ENCODE measurements around the gene BAZ1A. TPM values are rescaled to one million over a fixed set of nuclear protein-coding genes. Genes with fewer than 3 reads are reported as not detected.

Gene BAZ1A
- polyA plus RNA-seq, 1 donor from 2014 or later = 18.1 TPM

- Histone ChIP-seq H3F3A (ENCODE audit: insufficient read depth, low read length, poor library complexity, severe bottlenecking) (no peaks in the 10 kb centered on the region), H2AFZ (ENCODE audit: low read depth, low read length) (no peak overlapping the region), H3K27me3 (ENCODE audit: insufficient read depth, low read depth, low read length) (no peaks in the 10 kb centered on the region), H3K4me3 (ENCODE audit: low read length) (no peak overlapping the region), H3K9me2 (ENCODE audit: insufficient read depth, low read length) (no peaks in the 10 kb centered on the region), H3K36me3 (ENCODE audit: insufficient read depth, low read length) (peaks cover 5% of the 10 kb centered on the region), H3K27ac (ENCODE audit: low read length) (no peak overlapping the region), H3K4me2 (ENCODE audit: low read length) (no peak overlapping the region), H3K9ac (ENCODE audit: low read length) (no peak overlapping the region), H4K20me1 (ENCODE audit: insufficient read depth) (no peaks in the 10 kb centered on the region), H3K79me2 (replicated peaks; ENCODE audit: insufficient read depth, low read length) (no peaks in the 10 kb centered on the region), H3K9me3 (ENCODE audit: low read length) (no peaks in the 10 kb centered on the region)
- TF ChIP-seq MXI1 (conservative IDR thresholded peaks at IDR 0.05; ENCODE audit: poor library complexity, severe bottlenecking) (no peak), RAD21 (conservative IDR thresholded peaks at IDR 0.05) (no peak), POLR2AphosphoS5 (IDR thresholded peaks at IDR 0.05) (no peak), EZH2 (IDR thresholded peaks at IDR 0.05; ENCODE audit: borderline replicate concordance, insufficient read depth, low read length, poor library complexity, severe bottlenecking) (no peak), EP300 (conservative IDR thresholded peaks at IDR 0.05; ENCODE audit: poor library complexity, severe bottlenecking) (no peak), CTCF (IDR thresholded peaks at IDR 0.05; ENCODE audit: poor library complexity, severe bottlenecking) (no peak), TAF1 (IDR thresholded peaks at IDR 0.05; ENCODE audit: low read depth) (no peak), REST (IDR thresholded peaks at IDR 0.05; ENCODE audit: borderline replicate concordance) (no peak), SMC3 (conservative IDR thresholded peaks at IDR 0.05; ENCODE audit: poor library complexity) (no peak)
Measured at GRCh38 chr14:34770901-34771300, 104.3 kb downstream of the BAZ1A start.

GRCh38 chr14:34766606-34767005 is 108.6 kb downstream of the BAZ1A start:
- Histone ChIP-seq H3K9me2 (ENCODE audit: insufficient read depth, low read length) (no peaks in the 10 kb centered on the region), H3K27ac (ENCODE audit: low read length) (no peak overlapping the region), H3K4me3 (ENCODE audit: low read length) (no peak overlapping the region), H3F3A (ENCODE audit: insufficient read depth, low read length, poor library complexity, severe bottlenecking) (no peaks in the 10 kb centered on the region), H3K9ac (ENCODE audit: low read length) (no peak overlapping the region), H3K9me3 (ENCODE audit: low read length) (no peaks in the 10 kb centered on the region), H3K79me2 (replicated peaks; ENCODE audit: insufficient read depth, low read length) (no peaks in the 10 kb centered on the region), H4K20me1 (ENCODE audit: insufficient read depth) (no peaks in the 10 kb centered on the region), H3K36me3 (ENCODE audit: insufficient read depth, low read length) (no peaks in the 10 kb centered on the region), H3K27me3 (ENCODE audit: insufficient read depth, low read depth, low read length) (no peaks in the 10 kb centered on the region), H3K4me2 (ENCODE audit: low read length) (no peak overlapping the region), H2AFZ (ENCODE audit: low read depth, low read length) (no peak overlapping the region)
- TF ChIP-seq MXI1 (conservative IDR thresholded peaks at IDR 0.05; ENCODE audit: poor library complexity, severe bottlenecking) = no peak

GRCh38 chr14:34766060-34766459 is 109.1 kb downstream of the BAZ1A start:
- Histone ChIP-seq H3K36me3 (ENCODE audit: insufficient read depth, low read length) (no peaks in the 10 kb centered on the region), H3K4me2 (ENCODE audit: low read length) (no peak overlapping the region), H2AFZ (ENCODE audit: low read depth, low read length) (no peak overlapping the region)

More at GRCh38 chr14:34766060-34766459, 109.1 kb downstream of the BAZ1A start:
- H3K79me2 ChIP-seq (replicated peaks; ENCODE audit: insufficient read depth, low read length) = no peaks in the 10 kb centered on the region
- no peaks in the 10 kb centered on the region for H3K9me2 ChIP-seq (ENCODE audit: insufficient read depth, low read length)
- no peaks in the 10 kb centered on the region for H3F3A ChIP-seq (ENCODE audit: insufficient read depth, low read length, poor library complexity, severe bottlenecking)
- no peaks in the 10 kb centered on the region for H3K27me3 ChIP-seq (ENCODE audit: insufficient read depth, low read depth, low read length)
- H3K27ac ChIP-seq (ENCODE audit: low read length) = no peak overlapping the region
- H3K9me3 ChIP-seq (ENCODE audit: low read length) = no peaks in the 10 kb centered on the region
- no peak overlapping the region for H3K9ac ChIP-seq (ENCODE audit: low read length)
- no peak overlapping the region for H3K4me3 ChIP-seq (ENCODE audit: low read length)
- TF ChIP-seq CTCF (IDR thresholded peaks at IDR 0.05; ENCODE audit: poor library complexity, severe bottlenecking) (no peak), SMC3 (conservative IDR thresholded peaks at IDR 0.05; ENCODE audit: poor library complexity) (no peak), TAF1 (IDR thresholded peaks at IDR 0.05; ENCODE audit: low read depth) (no peak), POLR2AphosphoS5 (IDR thresholded peaks at IDR 0.05) (no peak), MXI1 (conservative IDR thresholded peaks at IDR 0.05; ENCODE audit: poor library complexity, severe bottlenecking) (no peak), EP300 (conservative IDR thresholded peaks at IDR 0.05; ENCODE audit: poor library complexity, severe bottlenecking) (no peak), REST (IDR thresholded peaks at IDR 0.05; ENCODE audit: borderline replicate concordance) (no peak), EZH2 (IDR thresholded peaks at IDR 0.05; ENCODE audit: borderline replicate concordance, insufficient read depth, low read length, poor library complexity, severe bottlenecking) (no peak)
- H4K20me1 ChIP-seq (ENCODE audit: insufficient read depth) = no peaks in the 10 kb centered on the region
